ENCODE data around the gene SCN2B. TPM values are rescaled to one million over a fixed set of nuclear protein-coding genes. Genes with fewer than 3 reads are reported as not detected.

Gene SCN2B
- total and polyA plus RNA-seq, 2 donors (not counting 1 experiment from before 2014, with no cell fraction given) = 0.11 to 7.3 TPM

- Histone ChIP-seq H3K36me3 (ENCODE audit: control insufficient read depth, insufficient read depth, low read length) (no peaks in the 10 kb centered on the region), H3K27ac (ENCODE audit: insufficient read depth, low read length) (no peak overlapping the region), H2AFZ (ENCODE audit: low read length) (no peak overlapping the region), H3K9me3 (ENCODE audit: control insufficient read depth, insufficient read depth, low read depth, low read length) (no peaks in the 10 kb centered on the region), H4K20me1 (ENCODE audit: control insufficient read depth, extremely low read depth, insufficient read depth, low read length) (no peaks in the 10 kb centered on the region), H3K4me2 (ENCODE audit: extremely low read depth, insufficient read depth, low read length) (no peak overlapping the region), H3K9ac (ENCODE audit: insufficient read depth, low read length) (no peak overlapping the region), H3K79me2 (ENCODE audit: control insufficient read depth, insufficient read depth, low read length) (no peaks in the 10 kb centered on the region), H3K27me3 (ENCODE audit: control insufficient read depth, insufficient read depth, low read length) (peaks cover 9% of the 10 kb centered on the region), H3K4me3 (replicated peaks in 1 of 4; ENCODE audit: control extremely low read depth in 1 of 4, insufficient read depth in 1 of 4, low read depth in 3 of 4, low read length in 4 of 4) (no peak overlapping the region), H3K4me1 (ENCODE audit: control insufficient read depth, extremely low read depth, insufficient read depth, low read length) (no peaks in the 10 kb centered on the region)
- no peak for TF ChIP-seq EZH2 (IDR thresholded peaks at IDR 0.05; ENCODE audit: low read length, missing control alignments)
- no peak for TF ChIP-seq CTCF (conservative IDR thresholded peaks at IDR 0.05 in 1 of 2, IDR thresholded peaks at IDR 0.05 in 1 of 2; ENCODE audit: low read depth in 1 of 2, low read length in 2 of 2)
- DNase-seq (ENCODE audit: low read depth in 2 of 2) = no peak
These were observed 40.4 kb upstream of the SCN2B start for GRCh38 chr11:118216621-118217481.

- no peaks in the 10 kb centered on the region for H3K9me3 ChIP-seq (ENCODE audit: control insufficient read depth, insufficient read depth, low read depth, low read length)
- H3K27me3 ChIP-seq (ENCODE audit: control insufficient read depth, insufficient read depth, low read length) = peaks cover 9% of the 10 kb centered on the region
- H2AFZ ChIP-seq (ENCODE audit: low read length) = no peak overlapping the region
- H3K4me3 ChIP-seq (replicated peaks in 1 of 4; ENCODE audit: control extremely low read depth in 1 of 4, insufficient read depth in 1 of 4, low read depth in 3 of 4, low read length in 4 of 4) = no peak overlapping the region
- H3K79me2 ChIP-seq (ENCODE audit: control insufficient read depth, insufficient read depth, low read length) = no peaks in the 10 kb centered on the region
- TF ChIP-seq CTCF (conservative IDR thresholded peaks at IDR 0.05 in 1 of 2, IDR thresholded peaks at IDR 0.05 in 1 of 2; ENCODE audit: low read depth in 1 of 2, low read length in 2 of 2) (no peak), EZH2 (IDR thresholded peaks at IDR 0.05; ENCODE audit: low read length, missing control alignments) (no peak)
- H3K27ac ChIP-seq (ENCODE audit: insufficient read depth, low read length) = no peak overlapping the region
- H3K4me2 ChIP-seq (ENCODE audit: extremely low read depth, insufficient read depth, low read length) = no peak overlapping the region
- no peak for DNase-seq (ENCODE audit: low read depth in 2 of 2)
- no peaks in the 10 kb centered on the region for H4K20me1 ChIP-seq (ENCODE audit: control insufficient read depth, extremely low read depth, insufficient read depth, low read length)
- H3K36me3 ChIP-seq (ENCODE audit: control insufficient read depth, insufficient read depth, low read length) = no peaks in the 10 kb centered on the region
- H3K4me1 ChIP-seq (ENCODE audit: control insufficient read depth, extremely low read depth, insufficient read depth, low read length) = no peaks in the 10 kb centered on the region
- H3K9ac ChIP-seq (ENCODE audit: insufficient read depth, low read length) = no peak overlapping the region
These were observed 39.3 kb upstream of the SCN2B start for GRCh38 chr11:118215765-118216164.

GRCh38 chr11:118215262-118215661, 38.8 kb upstream of the SCN2B start:
- no peak overlapping the region for H3K4me2 ChIP-seq (ENCODE audit: extremely low read depth, insufficient read depth, low read length)
- no peak for DNase-seq (ENCODE audit: low read depth in 2 of 2)
- no peaks in the 10 kb centered on the region for H3K4me1 ChIP-seq (ENCODE audit: control insufficient read depth, extremely low read depth, insufficient read depth, low read length)
- H3K27ac ChIP-seq (ENCODE audit: insufficient read depth, low read length) = no peak overlapping the region
- no peaks in the 10 kb centered on the region for H3K79me2 ChIP-seq (ENCODE audit: control insufficient read depth, insufficient read depth, low read length)
- H3K27me3 ChIP-seq (ENCODE audit: control insufficient read depth, insufficient read depth, low read length) = peaks cover 9% of the 10 kb centered on the region
- H4K20me1 ChIP-seq (ENCODE audit: control insufficient read depth, extremely low read depth, insufficient read depth, low read length) = no peaks in the 10 kb centered on the region
- H3K4me3 ChIP-seq (replicated peaks in 1 of 4; ENCODE audit: control extremely low read depth in 1 of 4, insufficient read depth in 1 of 4, low read depth in 3 of 4, low read length in 4 of 4) = no peak overlapping the region
- no peak overlapping the region for H2AFZ ChIP-seq (ENCODE audit: low read length)
- no peak overlapping the region for H3K9ac ChIP-seq (ENCODE audit: insufficient read depth, low read length)
- no peaks in the 10 kb centered on the region for H3K36me3 ChIP-seq (ENCODE audit: control insufficient read depth, insufficient read depth, low read length)
- no peak for TF ChIP-seq CTCF (conservative IDR thresholded peaks at IDR 0.05 in 1 of 2, IDR thresholded peaks at IDR 0.05 in 1 of 2; ENCODE audit: low read depth in 1 of 2, low read length in 2 of 2)
- no peak for TF ChIP-seq EZH2 (IDR thresholded peaks at IDR 0.05; ENCODE audit: low read length, missing control alignments)
- no peaks in the 10 kb centered on the region for H3K9me3 ChIP-seq (ENCODE audit: control insufficient read depth, insufficient read depth, low read depth, low read length)

Data from fibroblast of lung (primary cell).